ENCODE results near the gene PHF20. TPM values are rescaled to one million over a fixed set of nuclear protein-coding genes. Genes with fewer than 3 reads are reported as not detected.

PHF20 gene
- total RNA-seq, 1 experiment from 2014 or later, result 65.8 TPM

GRCh38 chr20:35871259-35871771 lies 99.5 kb downstream of the PHF20 start:
- peaks cover 8% of the 10 kb centered on the region for H3K4me1 Mint-ChIP-seq
- ChIA-PET CTCF (no interaction called here), POLR2A (no interaction called here)

More at GRCh38 chr20:35871259-35871771, 99.5 kb downstream of the PHF20 start:
- H3K9me3 Mint-ChIP-seq, result no peaks in the 10 kb centered on the region
- TF ChIP-seq ZNF425 (CRISPR knock-in tag; conservative IDR thresholded peaks at IDR 0.05) (no peak), ESRRA (CRISPR knock-in tag; IDR thresholded peaks at IDR 0.05; ENCODE audit: borderline replicate concordance) (no peak), ZNF396 (CRISPR knock-in tag; IDR thresholded peaks at IDR 0.05; ENCODE audit: borderline replicate concordance) (no peak), MXD4 (CRISPR knock-in tag; IDR thresholded peaks at IDR 0.05; ENCODE audit: borderline replicate concordance) (no peak), ARID4B (CRISPR knock-in tag; IDR thresholded peaks at IDR 0.05; ENCODE audit: borderline replicate concordance) (no peak), TEAD4 (CRISPR knock-in tag; IDR thresholded peaks at IDR 0.05) (no peak), NR2C2 (CRISPR knock-in tag; IDR thresholded peaks at IDR 0.05) (no peak), ZNF423 (CRISPR knock-in tag; IDR thresholded peaks at IDR 0.05) (no peak), AR (CRISPR knock-in tag; IDR thresholded peaks at IDR 0.05) (no peak), TCF7 (CRISPR knock-in tag; IDR thresholded peaks at IDR 0.05; ENCODE audit: low read depth) (no peak), EMX1 (CRISPR knock-in tag; IDR thresholded peaks at IDR 0.05) (no peak), E2F1 (CRISPR knock-in tag; IDR thresholded peaks at IDR 0.05) (no peak), FOXP4 (CRISPR knock-in tag; IDR thresholded peaks at IDR 0.05) (no peak), CTCF (IDR thresholded peaks at IDR 0.05) (no peak)
- ATAC-seq, result no peak
- no peak for DNase-seq (ENCODE audit: low spot score)
- 0 out of 2 replicates have a peak overlapping the region, but pooled peaks have one; percentile 2 for H3K27ac Mint-ChIP-seq
- no peaks in the 10 kb centered on the region for H3K27me3 Mint-ChIP-seq (ENCODE audit: low read depth)
- H3K4me3 Mint-ChIP-seq, result no peak overlapping the region
- H3K36me3 Mint-ChIP-seq, result peaks cover 13% of the 10 kb centered on the region
